CD4-positive, alpha-beta memory T cell (primary cell): ENCODE data around the gene ACAD10. TPM values are rescaled to one million over a fixed set of nuclear protein-coding genes. Genes with fewer than 3 reads are reported as not detected.

Experiments used
- CTCF ChIA-PET: fragments of 350-600 bp; sonication (Branson Sonifier 250); formaldehyde crosslinking; loops from one replicate; lab custom pipeline; 2021; ENCODE audit warnings: inconsistent platforms; ENCODE audit not compliant: partially characterized antibody; lab: Charles Lee
- POLR2A ChIA-PET: fragments of 350-600 bp; sonication (Branson Sonifier 250); formaldehyde crosslinking; loops from one replicate; lab custom pipeline; 2021; ENCODE audit not compliant: partially characterized antibody; lab: Charles Lee
- DNase-seq, 5 donors: peaks; one replicate each; pipeline versions ENCODE4 v3.0.0 to v3.0.0-alpha.2; 2020 to 2022; ENCODE audit warnings: mixed read lengths in 1 of 5
- H3K27ac ChIP-seq: one replicate; pipeline ENCODE4 v1.7.0; 2013; ENCODE audit warnings: low read depth, low read length
- H3K27me3 ChIP-seq: 2 replicates; pipeline ENCODE4 v1.7.0; 2013; ENCODE audit warnings: mild to moderate bottlenecking, low read length, moderate library complexity; ENCODE audit not compliant: insufficient read depth
- H3K36me3 ChIP-seq: 2 replicates; pipeline ENCODE4 v1.7.0; 2013; ENCODE audit warnings: mild to moderate bottlenecking, low read length, moderate library complexity; ENCODE audit not compliant: insufficient read depth
- H3K4me1 ChIP-seq: 2 replicates; pipeline ENCODE4 v1.7.0; 2013; ENCODE audit warnings: mild to moderate bottlenecking, low read length, moderate library complexity; ENCODE audit not compliant: insufficient read depth
- H3K4me3 ChIP-seq, 2 donors: one replicate each; pipeline ENCODE4 v1.7.0; 2013; ENCODE audit warnings: low read length in 2 of 2, mild to moderate bottlenecking in 1 of 2
- H3K9me3 ChIP-seq, 2 donors: one replicate each; pipeline ENCODE4 v1.7.0; 2013; ENCODE audit warnings: low read length in 2 of 2, control low read depth in 1 of 2; ENCODE audit not compliant: control insufficient read depth in 1 of 2
- H3K27ac Mint-ChIP-seq, 7 donors: one replicate each; pipeline ENCODE4 v1.8.0; 2020 to 2021; ENCODE audit warnings: mixed read lengths in 7 of 7, mild to moderate bottlenecking in 6 of 7, inconsistent platforms in 3 of 7, moderate library complexity in 3 of 7
- H3K27me3 Mint-ChIP-seq, 2 donors: one replicate each; pipeline ENCODE4 v1.8.0; 2020 to 2021; ENCODE audit warnings: mixed read lengths in 2 of 2
- H3K36me3 Mint-ChIP-seq, 2 donors: one replicate each; pipeline ENCODE4 v1.8.0; 2020 to 2021; ENCODE audit warnings: mixed read lengths in 2 of 2, inconsistent platforms in 1 of 2, mild to moderate bottlenecking in 1 of 2
- H3K4me1 Mint-ChIP-seq, 4 donors: one replicate each; pipeline ENCODE4 v1.8.0; 2020 to 2021; ENCODE audit warnings: mixed read lengths in 4 of 4, mild to moderate bottlenecking in 1 of 4
- H3K4me3 Mint-ChIP-seq, 8 donors: one replicate each; pipeline ENCODE4 v1.8.0; 2020 to 2021; ENCODE audit warnings: mixed read lengths in 8 of 8, mild to moderate bottlenecking in 7 of 8, moderate library complexity in 6 of 8, inconsistent platforms in 3 of 8
- H3K9me3 Mint-ChIP-seq, 8 donors: one replicate each; pipeline ENCODE4 v1.8.0; 2020 to 2021; ENCODE audit warnings: mixed read lengths in 8 of 8, mild to moderate bottlenecking in 5 of 8, inconsistent platforms in 3 of 8, moderate library complexity in 1 of 8
- intact Hi-C: fragments of 100-400 bp; cut with micrococcal nuclease; formaldehyde crosslinking; loops from one replicate; pipeline ENCODE4 v1.15.1; 2023
- polyA plus RNA-seq, 2 donors: library from polyadenylated mRNA; unstranded; fragments of 300-500 nt; fragmentation: Illumina TruSeq; gene quantifications; one replicate each; pipeline ENCODE4 v1.2.3, GENCODE V29; 2021
- total RNA-seq, 2 experiments: library from RNA; stranded (reverse); gene quantifications; one replicate each; pipeline ENCODE4 v1.2.3, GENCODE V29; 2021

Gene ACAD10
- total and polyA plus RNA-seq, 4 experiments from 2014 or later, result 13.4 to 58.3 (median 33.4) TPM

GRCh38 chr12:111747333-111747732 lies 61.5 kb downstream of the ACAD10 start:
- Histone ChIP-seq H3K27ac (no peak overlapping the region), H3K4me1 (no peaks in the 10 kb centered on the region), H3K27me3 (no peaks in the 10 kb centered on the region), H3K9me3 (no peaks in the 10 kb centered on the region), H3K36me3 (peaks cover 28% of the 10 kb centered on the region), H3K4me3 (no peak overlapping the region)
- no peak for DNase-seq
- ChIA-PET CTCF (no interaction called here), POLR2A (no interaction called here)
- no peak overlapping the region for H3K4me3 Mint-ChIP-seq
- no peak overlapping the region for H3K27ac Mint-ChIP-seq
- H3K27me3 Mint-ChIP-seq, result no peaks in the 10 kb centered on the region
- H3K36me3 Mint-ChIP-seq, result peaks cover 29 to 39% of the 10 kb centered on the region in 2 donors
- H3K9me3 Mint-ChIP-seq, result no peaks in the 10 kb centered on the region
- H3K4me1 Mint-ChIP-seq, result no peaks in the 10 kb centered on the region
- intact Hi-C loops, result no loop called here

GRCh38 chr12:111748151-111748672 lies 62.4 kb downstream of the ACAD10 start:
- H3K4me3 ChIP-seq, result no peak overlapping the region
- no peak overlapping the region for H3K27ac Mint-ChIP-seq
- H3K4me3 Mint-ChIP-seq, result no peak overlapping the region
- intact Hi-C loops, result no loop called here
- no peaks in the 10 kb centered on the region for H3K4me1 ChIP-seq
- no peaks in the 10 kb centered on the region for H3K27me3 Mint-ChIP-seq
- H3K36me3 Mint-ChIP-seq, result peaks cover 29 to 38% of the 10 kb centered on the region in 2 donors
- no peaks in the 10 kb centered on the region for H3K9me3 ChIP-seq
- H3K4me1 Mint-ChIP-seq, result no peaks in the 10 kb centered on the region
- H3K27me3 ChIP-seq, result no peaks in the 10 kb centered on the region
- no peak overlapping the region for H3K27ac ChIP-seq
- POLR2A ChIA-PET, result no interaction called here
- DNase-seq, result no peak
- CTCF ChIA-PET, result no interaction called here
- peaks cover 28% of the 10 kb centered on the region for H3K36me3 ChIP-seq
- H3K9me3 Mint-ChIP-seq, result no peaks in the 10 kb centered on the region

- ChIA-PET CTCF (no interaction called here), POLR2A (no interaction called here)
- no peaks in the 10 kb centered on the region for H3K27me3 Mint-ChIP-seq
- H3K4me3 Mint-ChIP-seq, result no peak overlapping the region
- H3K27me3 ChIP-seq, result no peaks in the 10 kb centered on the region
- H3K27ac Mint-ChIP-seq, result no peak overlapping the region
- intact Hi-C loops, result no loop called here
- no peak overlapping the region for H3K4me3 ChIP-seq
- H3K36me3 Mint-ChIP-seq, result peaks cover 29 to 39% of the 10 kb centered on the region in 2 donors
- H3K9me3 Mint-ChIP-seq, result no peaks in the 10 kb centered on the region
- H3K4me1 Mint-ChIP-seq, result no peaks in the 10 kb centered on the region
- no peak overlapping the region for H3K27ac ChIP-seq
- peaks cover 28% of the 10 kb centered on the region for H3K36me3 ChIP-seq
- no peaks in the 10 kb centered on the region for H3K9me3 ChIP-seq
- no peaks in the 10 kb centered on the region for H3K4me1 ChIP-seq
- DNase-seq, result no peak
Observed at GRCh38 chr12:111748867-111749266, 63.0 kb downstream of the ACAD10 start.

- DNase-seq, result no peak
- intact Hi-C loops, result no loop called here
- no peaks in the 10 kb centered on the region for H3K9me3 Mint-ChIP-seq
Observed at GRCh38 chr12:111749391-111749790, 63.5 kb downstream of the ACAD10 start.

GRCh38 chr12:111753144-111753881 lies 67.5 kb downstream of the ACAD10 start:
- peaks cover 0 to 4% (median 0%) of the 10 kb centered on the region in 4 donors for H3K4me1 Mint-ChIP-seq
- intact Hi-C loops, result loop anchor here (1.0 kb wide), 1 partner anchor 60 kb away; no protein-coding TSS in a partner anchor
- POLR2A ChIA-PET, result no interaction called here
- Histone ChIP-seq H3K4me1 (no peaks in the 10 kb centered on the region), H3K27me3 (no peaks in the 10 kb centered on the region), H3K9me3 (no peaks in the 10 kb centered on the region), H3K27ac (no peak overlapping the region), H3K4me3 (no peak overlapping the region), H3K36me3 (peaks cover 4% of the 10 kb centered on the region)
- H3K36me3 Mint-ChIP-seq, result peaks cover 18 to 25% of the 10 kb centered on the region in 2 donors
- no peak overlapping the region for H3K4me3 Mint-ChIP-seq
- no peak for DNase-seq
- H3K27me3 Mint-ChIP-seq, result no peaks in the 10 kb centered on the region
- H3K9me3 Mint-ChIP-seq, result no peaks in the 10 kb centered on the region
- H3K27ac Mint-ChIP-seq, result no peak overlapping the region
- CTCF ChIA-PET, result interaction anchor here (1.4 to 1.7 kb wide), 3 partner anchors 8 to 60 kb away, joined by 4 to 7 read pairs (median 6); no protein-coding TSS in a partner anchor

More at GRCh38 chr12:111749391-111749790, 63.5 kb downstream of the ACAD10 start:
- no peak overlapping the region for H3K4me3 Mint-ChIP-seq
- no peaks in the 10 kb centered on the region for H3K4me1 Mint-ChIP-seq
- no peaks in the 10 kb centered on the region for H3K27me3 Mint-ChIP-seq
- Histone ChIP-seq H3K4me3 (no peak overlapping the region), H3K27me3 (no peaks in the 10 kb centered on the region), H3K4me1 (no peaks in the 10 kb centered on the region), H3K27ac (no peak overlapping the region), H3K36me3 (peaks cover 27% of the 10 kb centered on the region), H3K9me3 (no peaks in the 10 kb centered on the region)
- POLR2A ChIA-PET, result no interaction called here
- H3K27ac Mint-ChIP-seq, result no peak overlapping the region
- CTCF ChIA-PET, result no interaction called here
- H3K36me3 Mint-ChIP-seq, result peaks cover 29 to 36% of the 10 kb centered on the region in 2 donors

GRCh38 chr12:111754671-111755070 lies 68.8 kb downstream of the ACAD10 start:
- no peak overlapping the region for H3K27ac ChIP-seq
- Mint-ChIP-seq H3K36me3 (peaks cover 12 to 17% of the 10 kb centered on the region in 2 donors), H3K27ac (no peak overlapping the region), H3K4me3 (no peak overlapping the region), H3K9me3 (no peaks in the 10 kb centered on the region), H3K4me1 (peaks cover 0 to 4% (median 1%) of the 10 kb centered on the region in 4 donors), H3K27me3 (no peaks in the 10 kb centered on the region)
- intact Hi-C loops, result no loop called here
- no peaks in the 10 kb centered on the region for H3K9me3 ChIP-seq
- H3K27me3 ChIP-seq, result no peaks in the 10 kb centered on the region
- peaks cover 3% of the 10 kb centered on the region for H3K36me3 ChIP-seq
- no peak for DNase-seq
- POLR2A ChIA-PET, result interaction anchor here (1.1 kb wide), 1 partner anchor 16 kb away, joined by 3 read pairs; no protein-coding TSS in a partner anchor
- H3K4me1 ChIP-seq, result no peaks in the 10 kb centered on the region
- H3K4me3 ChIP-seq, result no peak overlapping the region
- CTCF ChIA-PET, result interaction anchor here (1.4 to 1.6 kb wide), 2 partner anchors 10 to 58 kb away, joined by 4 to 7 read pairs; no protein-coding TSS in a partner anchor

GRCh38 chr12:111756196-111756595 lies 70.3 kb downstream of the ACAD10 start:
- Histone ChIP-seq H3K27me3 (no peaks in the 10 kb centered on the region), H3K9me3 (no peaks in the 10 kb centered on the region), H3K36me3 (peaks cover 3% of the 10 kb centered on the region), H3K4me1 (no peaks in the 10 kb centered on the region), H3K27ac (no peak overlapping the region), H3K4me3 (no peak overlapping the region)
- intact Hi-C loops, result no loop called here
- peaks cover 12 to 17% of the 10 kb centered on the region in 2 donors for H3K36me3 Mint-ChIP-seq
- no peaks in the 10 kb centered on the region for H3K9me3 Mint-ChIP-seq
- no peak overlapping the region for H3K4me3 Mint-ChIP-seq
- peaks cover 0 to 2% of the 10 kb centered on the region in 2 donors for H3K27me3 Mint-ChIP-seq
- H3K4me1 Mint-ChIP-seq, result peaks cover 0 to 4% (median 1%) of the 10 kb centered on the region in 4 donors
- ChIA-PET POLR2A (no interaction called here), CTCF (no interaction called here)
- H3K27ac Mint-ChIP-seq, result no peak overlapping the region
- no peak for DNase-seq
